Spinal cord (tissue), 10 donors: ENCODE measurements around the gene PRKCB. TPM values are rescaled to one million over a fixed set of nuclear protein-coding genes. Genes with fewer than 3 reads are reported as not detected.

Experiments used
- DNase-seq, 6 donors: peaks; one replicate each; pipeline versions ENCODE4 v3.0.0 to v3.0.0-alpha.2; 2013 to 2015; ENCODE audit warnings: low spot score in 6 of 6, low read depth in 4 of 6
- H3K27ac ChIP-seq: one replicate; pipeline ENCODE4 v1.5.1; 2013; ENCODE audit warnings: low read depth, low read length, control low read depth
- H3K27me3 ChIP-seq: one replicate; pipeline ENCODE4 v1.6.1; 2013; ENCODE audit warnings: low read length; ENCODE audit not compliant: control insufficient read depth, insufficient read depth
- H3K36me3 ChIP-seq: one replicate; pipeline ENCODE4 v1.6.1; 2013; ENCODE audit warnings: low read length; ENCODE audit not compliant: control insufficient read depth, insufficient read depth
- H3K4me1 ChIP-seq: one replicate; pipeline ENCODE4 v1.6.1; 2013; ENCODE audit warnings: low read length; ENCODE audit not compliant: control insufficient read depth, insufficient read depth
- H3K4me3 ChIP-seq: one replicate; pipeline ENCODE4 v1.5.1; 2013; ENCODE audit warnings: low read depth, low read length, control low read depth
- H3K9me3 ChIP-seq: one replicate; pipeline ENCODE4 v1.6.1; 2013; ENCODE audit warnings: low read length; ENCODE audit not compliant: control insufficient read depth, insufficient read depth
- WGBS: methylation state at CpG from one replicate; pipeline ENCODE4 v1.1.5; 2013; ENCODE audit warnings: missing lambda C conversion rate; ENCODE audit not compliant: insufficient coverage; 5-methylcytosine and 5-hydroxymethylcytosine counted together
- polyA plus RNA-seq, 2 donors: library from polyadenylated mRNA; unstranded; fragments of 120-200 nt; gene quantifications; one replicate each; pipeline ENCODE4 v1.2.1, GENCODE V29; 2013; ENCODE audit not compliant: insufficient read length in 2 of 2
- total RNA-seq, 2 donors: library from RNA; depleted of rRNA in 1 of 2; stranded (reverse); fragments of 120-200 nt in 1 of 2; fragments of >200 nt in 1 of 2; gene quantifications; one replicate each; pipeline versions ENCODE4 v1.2.3 to v1.2.4, GENCODE V29; 2013 to 2014
- donor health status: healthy.

The PRKCB gene
- total and polyA plus RNA-seq, 4 donors: 50.7 to 118 (median 87.9) TPM

DNA sequence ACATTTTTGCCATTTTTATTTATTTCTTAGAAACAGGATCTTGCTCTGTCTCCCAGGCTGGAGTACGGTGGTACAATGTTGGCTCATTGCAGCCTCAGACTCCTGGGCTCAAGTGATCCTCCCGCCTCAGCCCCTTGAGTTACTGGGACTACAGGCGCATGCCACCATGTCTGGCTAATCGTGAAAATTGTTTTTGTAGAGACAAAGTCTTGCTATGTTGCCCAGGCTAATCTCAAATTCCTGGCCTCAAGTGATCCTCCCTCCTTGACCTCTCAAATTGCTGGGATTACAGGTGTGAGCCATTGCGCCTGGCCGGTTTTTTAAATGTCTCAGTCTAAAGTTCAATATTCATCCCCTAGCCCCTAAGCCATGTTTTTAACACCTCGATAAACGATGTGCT is 237.5 kb downstream of the PRKCB start:
- H3K27ac ChIP-seq: no peak overlapping the region
- H3K4me3 ChIP-seq: no peak overlapping the region
- peaks cover 9% of the 10 kb centered on the region for H3K4me1 ChIP-seq
- H3K9me3 ChIP-seq: no peaks in the 10 kb centered on the region
- no peaks in the 10 kb centered on the region for H3K27me3 ChIP-seq
- no peak for DNase-seq
- no peaks in the 10 kb centered on the region for H3K36me3 ChIP-seq
- 72% methylated on average over 4 of the region's 8 CpGs for WGBS

DNA sequence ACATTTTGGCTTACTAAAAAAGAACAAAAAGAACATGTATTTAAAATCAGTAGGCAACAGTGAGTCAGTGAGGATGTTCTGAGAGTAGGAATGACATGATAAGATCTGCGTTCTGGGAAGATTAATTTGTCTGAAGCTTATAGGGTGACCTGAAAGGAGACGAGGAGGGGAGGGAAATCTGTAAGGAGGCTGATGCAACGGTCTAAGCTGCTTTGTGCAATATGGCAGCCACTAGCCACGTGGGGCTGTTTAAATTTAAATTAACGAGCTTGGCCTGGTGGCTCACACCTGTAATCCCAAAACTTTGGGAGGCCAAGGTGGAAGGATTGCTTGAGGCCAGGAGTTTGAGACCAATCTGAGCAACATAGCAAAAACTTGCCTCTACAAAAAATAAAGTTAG is 238.8 kb downstream of the PRKCB start:
- Histone ChIP-seq H3K9me3 (no peaks in the 10 kb centered on the region), H3K27ac (no peak overlapping the region), H3K27me3 (no peaks in the 10 kb centered on the region), H3K4me1 (peaks cover 9% of the 10 kb centered on the region), H3K36me3 (no peaks in the 10 kb centered on the region), H3K4me3 (no peak overlapping the region)
- 87% methylated on average over 4 of the region's 5 CpGs for WGBS
- no peak for DNase-seq

DNA sequence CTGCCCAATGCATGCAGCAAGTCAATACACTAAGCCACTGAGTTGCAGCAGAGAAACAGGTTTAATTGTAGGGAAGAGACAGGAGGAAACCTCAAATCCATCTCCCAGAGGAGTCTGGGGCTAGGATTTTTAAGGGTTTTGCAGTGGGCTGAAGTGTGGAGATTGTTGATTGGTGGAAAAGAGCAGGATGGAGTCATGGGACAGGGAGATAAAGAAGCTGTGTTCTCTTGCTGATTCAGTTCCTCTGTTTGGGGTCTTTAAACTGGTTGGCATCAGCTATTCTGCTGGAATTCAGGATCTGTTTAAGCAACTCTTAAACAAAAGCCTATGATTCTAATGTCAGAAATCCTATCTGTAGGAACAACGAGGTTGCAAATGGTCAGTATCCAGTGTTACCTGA is 239.5 kb downstream of the PRKCB start:
- Histone ChIP-seq H3K27me3 (no peaks in the 10 kb centered on the region), H3K4me3 (no peak overlapping the region), H3K4me1 (peaks cover 9% of the 10 kb centered on the region), H3K36me3 (no peaks in the 10 kb centered on the region), H3K27ac (no peak overlapping the region), H3K9me3 (no peaks in the 10 kb centered on the region)
- no peak for DNase-seq
- WGBS: no CpG with 5 or more reads among the region's 1 CpG

DNA sequence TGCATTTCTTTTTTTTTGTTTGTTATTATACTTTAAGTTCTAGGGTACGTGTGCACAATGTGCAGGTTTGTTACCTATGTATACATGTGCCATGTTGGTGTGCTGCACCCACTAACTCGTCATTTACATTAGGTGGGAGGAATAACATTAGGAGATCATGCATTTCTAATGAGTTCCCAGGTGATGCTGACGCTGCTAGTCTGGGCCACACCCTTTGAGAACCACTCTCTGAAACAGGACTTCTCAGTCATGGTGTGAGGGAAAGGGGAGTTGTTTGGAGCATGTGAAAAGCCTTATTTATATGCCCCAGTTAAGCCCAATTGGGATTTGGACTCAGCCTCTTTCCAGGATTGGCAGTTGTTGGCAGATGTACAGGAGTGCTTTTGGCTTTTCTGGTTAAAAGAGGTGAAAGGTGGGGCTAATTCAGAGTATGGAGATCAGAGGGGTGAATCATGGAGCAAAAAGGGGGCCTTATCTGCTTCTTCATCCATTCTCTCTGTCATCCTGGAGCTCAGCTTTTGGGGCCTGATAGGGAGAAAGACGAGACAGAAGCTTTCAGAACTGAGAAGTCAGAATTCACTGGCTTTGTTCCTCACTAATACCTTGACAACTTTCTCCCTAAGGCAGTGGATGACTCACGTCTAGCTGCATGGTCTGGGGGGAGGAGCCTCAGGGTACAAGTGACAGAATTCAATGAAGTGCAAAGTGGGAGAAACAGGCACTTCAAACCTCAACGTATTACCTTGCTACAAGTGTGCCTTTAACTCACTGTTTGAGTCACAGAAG is 240.3 kb downstream of the PRKCB start:
- Histone ChIP-seq H3K9me3 (no peaks in the 10 kb centered on the region), H3K4me3 (no peak overlapping the region), H3K27ac (no peak overlapping the region), H3K36me3 (no peaks in the 10 kb centered on the region), H3K4me1 (peaks cover 9% of the 10 kb centered on the region), H3K27me3 (no peaks in the 10 kb centered on the region)
- peak in 2 of 6 donors; percentile 20 to 34 for DNase-seq
- 62% methylated on average over 2 of the region's 6 CpGs for WGBS

DNA sequence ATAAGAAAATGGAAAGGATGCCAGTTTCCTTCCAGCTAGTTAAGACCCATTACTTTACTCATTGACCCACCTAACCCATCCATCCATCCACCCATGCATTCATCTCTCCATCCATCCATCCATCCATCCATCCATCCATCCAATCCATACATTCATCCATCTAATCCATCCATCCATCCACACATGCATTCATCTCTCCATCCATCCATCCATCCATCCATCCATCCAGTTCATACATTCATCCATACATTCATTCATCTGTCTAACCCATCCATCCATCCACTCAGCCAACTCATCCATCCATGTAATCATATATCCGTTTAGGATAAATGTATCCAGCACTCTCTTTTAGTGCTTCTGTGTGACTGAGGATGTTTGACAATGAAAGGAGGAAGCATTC is 241.5 kb downstream of the PRKCB start:
- DNase-seq: no peak
- Histone ChIP-seq H3K27ac (no peak overlapping the region), H3K9me3 (no peaks in the 10 kb centered on the region), H3K4me3 (no peak overlapping the region), H3K4me1 (peaks cover 9% of the 10 kb centered on the region), H3K36me3 (no peaks in the 10 kb centered on the region), H3K27me3 (no peaks in the 10 kb centered on the region)
- WGBS: no CpG with 5 or more reads among the region's 1 CpG

DNA sequence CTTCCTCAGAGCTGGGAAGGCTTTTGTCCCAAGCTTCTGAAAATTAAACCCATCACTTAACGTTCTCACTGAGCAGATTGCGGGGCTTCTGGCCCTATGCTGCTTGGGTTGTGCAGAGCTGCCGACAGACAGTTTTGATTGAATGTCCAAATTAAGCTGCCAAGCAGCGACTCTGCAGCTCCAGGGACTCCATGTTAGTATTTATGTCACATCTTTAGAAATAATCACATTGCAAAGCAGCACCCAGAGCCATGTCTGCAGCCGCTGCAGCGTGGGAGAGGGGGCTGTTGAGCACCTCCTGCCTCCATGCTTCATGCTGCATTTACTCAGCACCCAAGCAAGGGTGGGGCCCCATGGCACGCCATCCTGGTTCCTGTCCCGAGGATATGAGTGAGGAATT is 242.2 kb downstream of the PRKCB start:
- Histone ChIP-seq H3K4me3 (no peak overlapping the region), H3K9me3 (no peaks in the 10 kb centered on the region), H3K36me3 (no peaks in the 10 kb centered on the region), H3K27me3 (no peaks in the 10 kb centered on the region), H3K27ac (no peak overlapping the region), H3K4me1 (peaks cover 9% of the 10 kb centered on the region)
- DNase-seq: peak in 2 of 6 donors; percentile 94 to 95
- 60% methylated on average over 2 of the region's 8 CpGs for WGBS

DNA sequence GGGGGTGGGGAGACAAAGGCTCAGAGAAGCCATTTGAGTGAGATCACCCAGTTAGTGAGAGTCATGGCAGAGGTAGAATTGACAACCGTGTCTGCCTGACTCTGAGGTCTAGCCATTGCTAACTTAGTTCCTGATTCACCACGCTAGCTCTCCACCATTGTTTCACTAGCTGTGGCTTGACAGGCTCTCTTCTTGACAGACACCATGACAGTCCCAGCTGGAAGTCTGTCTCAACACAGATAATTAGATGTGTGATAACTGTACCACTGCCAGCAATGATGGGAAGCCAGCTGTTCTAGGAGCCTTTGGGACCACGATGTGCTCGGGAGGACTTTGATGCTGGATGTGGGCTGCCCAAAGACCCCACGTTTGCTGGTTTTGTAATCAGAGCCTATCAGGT is 249.9 kb downstream of the PRKCB start:
- WGBS: 44% methylated on average over 3 of the region's 5 CpGs
- Histone ChIP-seq H3K27ac (no peak overlapping the region), H3K9me3 (no peaks in the 10 kb centered on the region), H3K36me3 (no peaks in the 10 kb centered on the region), H3K4me1 (peaks cover 11% of the 10 kb centered on the region), H3K4me3 (no peak overlapping the region), H3K27me3 (no peaks in the 10 kb centered on the region)
- peak in 1 of 6 donors; percentile 55 for DNase-seq

DNA sequence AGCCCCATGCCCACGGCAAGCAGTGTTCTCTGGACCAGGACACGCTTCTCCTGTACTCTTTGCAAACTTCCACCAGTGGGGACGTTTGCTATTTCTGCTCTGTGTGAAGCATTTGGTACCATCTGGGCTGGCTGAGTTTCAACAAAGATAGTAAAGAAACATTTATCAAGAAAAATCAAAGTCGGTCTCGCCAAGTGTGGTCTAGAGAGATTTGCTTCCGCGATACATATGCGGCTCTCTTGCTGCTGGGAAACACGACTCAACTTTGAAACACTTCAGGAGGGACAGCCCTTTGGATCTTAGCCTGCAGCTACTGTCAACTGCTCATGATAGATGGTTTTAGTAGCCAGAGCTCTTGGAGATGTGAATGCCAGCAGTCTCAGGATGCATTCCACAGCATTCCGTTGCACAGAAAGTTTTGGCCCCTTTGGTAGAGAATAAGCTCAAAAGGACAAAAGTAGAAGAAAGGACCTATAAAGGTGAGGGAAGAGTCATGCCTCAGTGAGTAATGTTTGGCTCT is 252.2 kb downstream of the PRKCB start:
- no peak overlapping the region for H3K27ac ChIP-seq
- DNase-seq: peak in 2 of 6 donors; percentile 74 to 92

DNA sequence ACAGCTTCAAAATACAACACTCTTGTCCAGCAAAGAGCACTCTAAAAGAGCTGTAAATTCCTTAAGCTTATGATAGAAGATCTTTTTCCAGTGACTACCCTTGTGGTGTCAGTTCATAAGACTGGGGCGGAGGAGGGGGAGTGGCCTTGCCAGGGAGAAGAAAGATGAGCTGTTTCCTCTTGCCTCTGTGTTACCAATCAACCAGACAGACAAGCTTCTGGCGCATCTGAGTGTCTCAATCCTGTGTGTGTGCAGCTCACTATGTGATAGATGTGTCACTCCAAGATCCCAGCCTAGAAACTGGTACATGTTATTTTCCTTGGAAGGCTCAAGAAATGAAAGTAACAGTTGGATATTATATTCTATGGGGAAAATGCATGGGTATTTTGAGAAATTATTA is 253.0 kb downstream of the PRKCB start:
- Histone ChIP-seq H3K27ac (no peak overlapping the region), H3K9me3 (no peaks in the 10 kb centered on the region), H3K4me1 (peaks cover 11% of the 10 kb centered on the region), H3K4me3 (no peak overlapping the region), H3K27me3 (no peaks in the 10 kb centered on the region), H3K36me3 (no peaks in the 10 kb centered on the region)
- DNase-seq: peak in 2 of 6 donors; percentile 36 to 50
- WGBS: 33% methylated on average over 1 of the region's 2 CpGs

More for the DNA sequence above, 252.2 kb downstream of the PRKCB start:
- no peaks in the 10 kb centered on the region for H3K27me3 ChIP-seq
- peaks cover 11% of the 10 kb centered on the region for H3K4me1 ChIP-seq
- 41% methylated on average over 7 of the region's 10 CpGs for WGBS
- H3K36me3 ChIP-seq: no peaks in the 10 kb centered on the region
- no peak overlapping the region for H3K4me3 ChIP-seq
- no peaks in the 10 kb centered on the region for H3K9me3 ChIP-seq

DNA sequence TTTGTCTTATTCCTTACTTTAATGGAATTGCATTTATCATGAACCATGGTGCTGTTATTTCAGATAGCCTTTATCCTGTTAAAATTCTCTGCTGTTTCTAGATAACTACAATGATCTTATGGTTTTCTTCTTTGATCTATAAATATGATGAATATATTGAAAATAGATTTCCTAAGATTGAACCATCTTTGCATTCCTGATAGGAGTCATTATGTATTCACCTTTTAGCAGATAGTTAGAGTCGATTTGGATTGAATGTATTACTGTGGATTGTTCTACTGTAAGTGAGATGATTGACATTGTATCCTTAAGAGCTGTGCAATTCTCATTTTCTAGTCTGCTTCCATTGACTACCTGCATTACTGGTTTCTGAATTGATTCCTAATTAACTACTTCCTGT is 255.3 kb downstream of the PRKCB start:
- H3K27ac ChIP-seq: no peak overlapping the region
- H3K4me3 ChIP-seq: no peak overlapping the region
- WGBS: no CpG with 5 or more reads among the region's 1 CpG
- no peaks in the 10 kb centered on the region for H3K27me3 ChIP-seq
- DNase-seq: no peak
- peaks cover 5% of the 10 kb centered on the region for H3K36me3 ChIP-seq
- peaks cover 11% of the 10 kb centered on the region for H3K4me1 ChIP-seq
- H3K9me3 ChIP-seq: no peaks in the 10 kb centered on the region
